ENCODE measurements around the gene PPP2R2C.

The PPP2R2C gene

GRCh38 chr4:6446538-6447451 is 25.6 kb downstream of the PPP2R2C start:
- Histone ChIP-seq H3K9ac (no peak overlapping the region), H3K36me3 (ENCODE audit: control insufficient read depth, insufficient read depth, low read length) (no peaks in the 10 kb centered on the region), H3K4me1 (no peaks in the 10 kb centered on the region), H3K9me3 (ENCODE audit: control insufficient read depth, low read length) (no peaks in the 10 kb centered on the region), H3K4me3 (ENCODE audit: low read depth, low read length) (no peak overlapping the region), H3K79me2 (no peaks in the 10 kb centered on the region), H3K27ac (no peak overlapping the region), H3K4me2 (ENCODE audit: low read length) (no peak overlapping the region), H2AFZ (no peak overlapping the region), H3K27me3 (ENCODE audit: control insufficient read depth, insufficient read depth, low read length) (no peaks in the 10 kb centered on the region)
- TF ChIP-seq CTCF (IDR thresholded peaks at IDR 0.05), result no peak

- Histone ChIP-seq H2AFZ (no peak overlapping the region), H3K4me1 (no peaks in the 10 kb centered on the region), H3K9me3 (ENCODE audit: control insufficient read depth, low read length) (no peaks in the 10 kb centered on the region), H3K79me2 (no peaks in the 10 kb centered on the region), H3K27ac (no peak overlapping the region), H3K4me2 (ENCODE audit: low read length) (no peak overlapping the region), H3K27me3 (ENCODE audit: control insufficient read depth, insufficient read depth, low read length) (no peaks in the 10 kb centered on the region), H3K4me3 (ENCODE audit: low read depth, low read length) (no peak overlapping the region), H3K36me3 (ENCODE audit: control insufficient read depth, insufficient read depth, low read length) (no peaks in the 10 kb centered on the region), H3K9ac (no peak overlapping the region)
- no peak for TF ChIP-seq CTCF (IDR thresholded peaks at IDR 0.05)
Observed at GRCh38 chr4:6446130-6446482, 26.3 kb downstream of the PPP2R2C start.

GRCh38 chr4:6445403-6446129 is 26.8 kb downstream of the PPP2R2C start:
- Histone ChIP-seq H3K27ac (no peak overlapping the region), H3K9ac (no peak overlapping the region), H3K79me2 (no peaks in the 10 kb centered on the region), H3K36me3 (ENCODE audit: control insufficient read depth, insufficient read depth, low read length) (no peaks in the 10 kb centered on the region), H3K27me3 (ENCODE audit: control insufficient read depth, insufficient read depth, low read length) (no peaks in the 10 kb centered on the region), H3K4me1 (no peaks in the 10 kb centered on the region), H2AFZ (no peak overlapping the region), H3K4me2 (ENCODE audit: low read length) (no peak overlapping the region), H3K9me3 (ENCODE audit: control insufficient read depth, low read length) (no peaks in the 10 kb centered on the region), H3K4me3 (ENCODE audit: low read depth, low read length) (no peak overlapping the region)
- TF ChIP-seq CTCF (IDR thresholded peaks at IDR 0.05), result no peak

GRCh38 chr4:6444582-6444981 is 27.8 kb downstream of the PPP2R2C start:
- H3K79me2 ChIP-seq, result no peaks in the 10 kb centered on the region
- H3K4me3 ChIP-seq (ENCODE audit: low read depth, low read length), result no peak overlapping the region
- H3K27ac ChIP-seq, result no peak overlapping the region
- no peak overlapping the region for H3K9ac ChIP-seq
- no peak for TF ChIP-seq CTCF (IDR thresholded peaks at IDR 0.05)
- no peak overlapping the region for H2AFZ ChIP-seq
- no peaks in the 10 kb centered on the region for H3K4me1 ChIP-seq
- H3K4me2 ChIP-seq (ENCODE audit: low read length), result no peak overlapping the region
- H3K36me3 ChIP-seq (ENCODE audit: control insufficient read depth, insufficient read depth, low read length), result no peaks in the 10 kb centered on the region
- H3K9me3 ChIP-seq (ENCODE audit: control insufficient read depth, low read length), result no peaks in the 10 kb centered on the region
- no peaks in the 10 kb centered on the region for H3K27me3 ChIP-seq (ENCODE audit: control insufficient read depth, insufficient read depth, low read length)

Data from parathyroid adenoma (tissue), 2 donors.